IMR-90 (cell line): Measurements from ENCODE around the gene FXYD3. TPM values are rescaled to one million over a fixed set of nuclear protein-coding genes. Genes with fewer than 3 reads are reported as not detected.

Experiments used
- ATAC-seq: fragments of 200-7000 bp; cut with Tn5 transposase; 2 replicates; pipeline ENCODE4 v1.9.1; 2020; ENCODE audit warnings: low read depth, mild to moderate bottlenecking, moderate library complexity
- BruUV-seq: library from RNA; stranded (reverse); fragments of 400-500 nt; replicated peaks from 2 replicates; lab custom pipeline; 2021; lab: Mats Ljungman, UMichigan
- CTCF ChIA-PET: fragments of 300-600 bp; formaldehyde crosslinking; extraction: SDS; loops from one replicate; lab custom pipeline; 2021; ENCODE audit warnings: antibody characterized with exemption; lab: Yijun Ruan, JAX
- POLR2A ChIA-PET: fragments of 300-600 bp; sonication (Branson Sonifier 250); formaldehyde crosslinking; loops from one replicate; lab custom pipeline; 2022; ENCODE audit warnings: antibody characterized with exemption; ENCODE audit not compliant: unreplicated experiment; lab: Charles Lee
- DNase-seq: peaks from one replicate; pipeline ENCODE4 v3.0.0; 2013
- H2AFZ ChIP-seq: replicated peaks from 2 replicates; pipeline ENCODE3; 2013; ENCODE audit warnings: low read length, mild to moderate bottlenecking; ENCODE audit not compliant: poor library complexity
- H2AK5ac ChIP-seq: 2 replicates; pipeline ENCODE4 v1.6.1; 2013; ENCODE audit warnings: low read depth, low read length, inconsistent platforms
- H2AK9ac ChIP-seq: replicated peaks from 2 replicates; pipeline ENCODE3; 2013; ENCODE audit warnings: mild to moderate bottlenecking, low read depth, low read length, moderate library complexity; ENCODE audit not compliant: poor library complexity
- H2BK120ac ChIP-seq: 2 replicates; pipeline ENCODE4 v1.6.1; 2013; ENCODE audit warnings: low read depth, low read length, inconsistent platforms
- H2BK15ac ChIP-seq: 3 replicates; pipeline ENCODE4 v1.6.1; 2013; ENCODE audit warnings: low read depth, low read length, inconsistent platforms
- H2BK20ac ChIP-seq: 2 replicates; pipeline ENCODE4 v1.6.1; 2013; ENCODE audit warnings: low read depth, mild to moderate bottlenecking, inconsistent platforms, low read length, moderate library complexity
- H2BK5ac ChIP-seq: 2 replicates; pipeline ENCODE4 v1.6.1; 2013; ENCODE audit warnings: mild to moderate bottlenecking, low read depth, low read length, inconsistent platforms; ENCODE audit not compliant: poor library complexity, severe bottlenecking
- H3K14ac ChIP-seq: replicated peaks from 2 replicates; pipeline ENCODE4 v1.6.1; 2013; ENCODE audit warnings: low read depth, low read length, inconsistent platforms
- H3K18ac ChIP-seq: 2 replicates; pipeline ENCODE4 v1.6.1; 2013; ENCODE audit warnings: low read depth, low read length, control low read depth
- H3K23ac ChIP-seq: 2 replicates; pipeline ENCODE4 v1.6.1; 2013; ENCODE audit warnings: low read depth, low read length, inconsistent platforms
- H3K27ac ChIP-seq: 2 replicates; pipeline ENCODE4 v1.5.1; 2013; ENCODE audit warnings: mild to moderate bottlenecking, control low read depth, low read length; ENCODE audit not compliant: insufficient read depth
- H3K27me3 ChIP-seq: 2 replicates; pipeline ENCODE4 v1.6.1; 2013; ENCODE audit warnings: low read length; ENCODE audit not compliant: control insufficient read depth, insufficient read depth
- H3K36me3 ChIP-seq: 2 replicates; pipeline ENCODE4 v1.6.1; 2013; ENCODE audit warnings: low read length, mixed read lengths; ENCODE audit not compliant: control insufficient read depth, insufficient read depth
- H3K4ac ChIP-seq: 2 replicates; pipeline ENCODE4 v1.6.1; 2013; ENCODE audit warnings: low read depth, low read length, inconsistent platforms
- H3K4me1 ChIP-seq: 2 replicates; pipeline ENCODE4 v1.6.1; 2013; ENCODE audit warnings: low read length, mixed read lengths; ENCODE audit not compliant: control insufficient read depth, insufficient read depth
- H3K4me2 ChIP-seq: 2 replicates; pipeline ENCODE4 v1.6.1; 2013; ENCODE audit warnings: low read depth, mild to moderate bottlenecking, control low read depth, low read length, moderate library complexity
- H3K4me3 ChIP-seq: 2 replicates; pipeline ENCODE4 v1.5.1; 2013; ENCODE audit warnings: low read depth, mild to moderate bottlenecking, control low read depth, low read length, moderate library complexity; ENCODE audit not compliant: insufficient read depth
- H3K56ac ChIP-seq: 2 replicates; pipeline ENCODE4 v1.6.1; 2013; ENCODE audit warnings: low read length, inconsistent platforms; ENCODE audit not compliant: insufficient read depth; ENCODE audit errors: extremely low read depth
- H3K79me1 ChIP-seq, 2 experiments: 2 replicates each; pipeline ENCODE4 v1.6.1; 2013; ENCODE audit warnings: low read length in 2 of 2, inconsistent platforms in 1 of 2, low read depth in 1 of 2
- H3K9ac ChIP-seq: 2 replicates; pipeline ENCODE4 v1.6.1; 2013; ENCODE audit warnings: low read depth, low read length, control low read depth
- H3K9me1 ChIP-seq: 2 replicates; pipeline ENCODE4 v1.6.1; 2013; ENCODE audit warnings: low read length, inconsistent platforms; ENCODE audit not compliant: insufficient read depth
- H3K9me3 ChIP-seq: 2 replicates; pipeline ENCODE4 v1.6.1; 2013; ENCODE audit warnings: low read length; ENCODE audit not compliant: control insufficient read depth, insufficient read depth
- H4K20me1 ChIP-seq: 2 replicates; pipeline ENCODE4 v1.6.1; 2013; ENCODE audit warnings: low read length, inconsistent platforms; ENCODE audit not compliant: insufficient read depth
- H4K5ac ChIP-seq: 2 replicates; pipeline ENCODE4 v1.6.1; 2013; ENCODE audit warnings: mild to moderate bottlenecking, low read depth, low read length, control low read depth
- H4K8ac ChIP-seq, 2 experiments: 2 replicates each; pipeline ENCODE4 v1.6.1; 2013; ENCODE audit warnings: low read depth in 2 of 2, low read length in 2 of 2, control low read depth in 1 of 2, inconsistent platforms in 1 of 2
- H4K91ac ChIP-seq: 2 replicates; pipeline ENCODE4 v1.6.1; 2013; ENCODE audit warnings: low read depth, low read length, inconsistent platforms; ENCODE audit not compliant: insufficient read depth
- BHLHE40 ChIP-seq: fragments of 150-350 bp; IDR thresholded peaks from 2 replicates; pipeline ENCODE4 v1.6.1; 2016; ENCODE audit warnings: mild to moderate bottlenecking, low read depth, low read length
- CEBPB ChIP-seq: IDR thresholded peaks from 2 replicates; pipeline ENCODE4 v1.6.1; 2012; ENCODE audit warnings: low read depth, low read length, improper control_type of control experiment
- CHD1 ChIP-seq: IDR thresholded peaks from 2 replicates; pipeline ENCODE4 v1.6.1; 2012; ENCODE audit warnings: low read depth, low read length, improper control_type of control experiment
- CTCF ChIP-seq: conservative IDR thresholded peaks from 2 replicates; pipeline ENCODE4 v1.5.1; 2012; ENCODE audit warnings: mild to moderate bottlenecking, low read depth, low read length, improper control_type of control experiment
- ELK1 ChIP-seq: fragments of 150-350 bp; IDR thresholded peaks from 2 replicates; pipeline ENCODE4 v1.6.1; 2016; ENCODE audit warnings: low read depth, mild to moderate bottlenecking, low read length, moderate library complexity, borderline replicate concordance
- FOS ChIP-seq: fragments of 150-350 bp; IDR thresholded peaks from 2 replicates; pipeline ENCODE4 v1.6.1; 2016; ENCODE audit warnings: low read depth, low read length
- MAFK ChIP-seq: IDR thresholded peaks from 2 replicates; pipeline ENCODE4 v1.6.1; 2012; ENCODE audit warnings: low read depth, low read length, improper control_type of control experiment
- MAZ ChIP-seq: IDR thresholded peaks from 2 replicates; pipeline ENCODE4 v1.6.1; 2012; ENCODE audit warnings: low read depth, mild to moderate bottlenecking, low read length, improper control_type of control experiment, moderate library complexity, borderline replicate concordance
- MXI1 ChIP-seq: IDR thresholded peaks from 2 replicates; pipeline ENCODE4 v1.6.1; 2012; ENCODE audit warnings: low read depth, mild to moderate bottlenecking, low read length, moderate library complexity, borderline replicate concordance
- NFE2L2 ChIP-seq: fragments of 150-350 bp; IDR thresholded peaks from 2 replicates; pipeline ENCODE4 v1.6.1; 2016; ENCODE audit warnings: low read depth, mild to moderate bottlenecking, low read length
- POLR2A ChIP-seq: IDR thresholded peaks from 2 replicates; pipeline ENCODE4 v1.6.1; 2012; ENCODE audit warnings: mild to moderate bottlenecking, low read depth, low read length
- RAD21 ChIP-seq: IDR thresholded peaks from 2 replicates; pipeline ENCODE4 v1.6.1; 2012; ENCODE audit warnings: low read length, improper control_type of control experiment
- RCOR1 ChIP-seq: IDR thresholded peaks from 2 replicates; pipeline ENCODE4 v1.6.1; 2012; ENCODE audit warnings: mild to moderate bottlenecking, low read length, improper control_type of control experiment; ENCODE audit not compliant: insufficient replicate concordance
- RFX5 ChIP-seq: IDR thresholded peaks from 2 replicates; pipeline ENCODE4 v1.8.0; 2012; ENCODE audit warnings: low read depth, mild to moderate bottlenecking, low read length, moderate library complexity
- SMC3 ChIP-seq: fragments of 150-350 bp; IDR thresholded peaks from 2 replicates; pipeline ENCODE4 v1.6.1; 2016; ENCODE audit warnings: low read depth, mild to moderate bottlenecking, antibody characterized with exemption, low read length, moderate library complexity
- USF2 ChIP-seq: fragments of 150-350 bp; IDR thresholded peaks from 2 replicates; pipeline ENCODE4 v1.6.1; 2017; ENCODE audit warnings: mild to moderate bottlenecking, antibody characterized with exemption, low read length, low read depth
- WGBS, 2 experiments: methylation state at CpG; one replicate each; pipeline versions ENCODE4 v1.1.5 to v1.1.7; 2013; ENCODE audit warnings: missing lambda C conversion rate in 2 of 2; ENCODE audit not compliant: insufficient read length in 1 of 2; ENCODE audit errors: extremely low coverage in 2 of 2; 5-methylcytosine and 5-hydroxymethylcytosine counted together
- dilution Hi-C: fragments of 300-500 bp; cut with HindIII; formaldehyde crosslinking; loops from one replicate; pipeline ENCODE4 v1.14.3; 2018; ENCODE audit warnings: low sequenced_read_pairs; ENCODE audit not compliant: unreplicated experiment
- in situ Hi-C: fragments of 300-500 bp; cut with MboI; formaldehyde crosslinking; loops from 3 replicates; pipeline ENCODE4 v1.14.3; 2019; ENCODE audit warnings: low sequenced_read_pairs, inconsistent platforms, mixed read lengths
- intact Hi-C: fragments of 100-400 bp; cut with micrococcal nuclease; formaldehyde crosslinking; loops from 2 replicates; pipeline ENCODE4 v1.10.0; 2022
- polyA plus RNA-seq, 3 experiments: library from polyadenylated mRNA; depleted of rRNA; stranded (reverse); fragments of >200 nt; gene quantifications; 2 replicates each; pipeline ENCODE4 v1.2.3, GENCODE V29; 2012; ENCODE audit warnings: low replicate concordance in 1 of 3
- total RNA-seq: library from RNA; depleted of rRNA; stranded (reverse); fragments of >200 nt; gene quantifications from 2 replicates; pipeline ENCODE4 v1.2.3, GENCODE V29; 2012

Gene FXYD3
- total and polyA plus RNA-seq, 2 of the 4 experiments (the other 2 are of a cell fraction), result not detected

GRCh38 chr19:35117116-35117515 is 1.5 kb downstream of the FXYD3 start:
- TF ChIP-seq RCOR1 (no peak), CEBPB (no peak), MAZ (no peak), USF2 (no peak), SMC3 (no peak), NFE2L2 (no peak), CTCF (no peak), ELK1 (no peak), POLR2A (no peak), RFX5 (no peak), BHLHE40 (no peak), CHD1 (no peak), MAFK (no peak), MXI1 (no peak), FOS (no peak), RAD21 (no peak)
- POLR2A ChIA-PET, result no interaction called here

More at GRCh38 chr19:35117116-35117515, 1.5 kb downstream of the FXYD3 start:
- Histone ChIP-seq H3K79me1 (no peaks in the 10 kb centered on the region), H4K5ac (no peak overlapping the region), H3K9me3 (no peaks in the 10 kb centered on the region), H2BK120ac (no peak overlapping the region), H3K4me2 (no peak overlapping the region), H3K18ac (no peak overlapping the region), H3K4me3 (no peak overlapping the region), H2BK5ac (no peak overlapping the region), H3K27ac (no peak overlapping the region), H3K14ac (no peak overlapping the region), H2BK15ac (no peak overlapping the region), H3K4ac (no peak overlapping the region), H3K27me3 (peaks cover 24% of the 10 kb centered on the region), H3K23ac (no peak overlapping the region), H4K8ac (no peak overlapping the region), H3K4me1 (no peaks in the 10 kb centered on the region), H2AK5ac (no peak overlapping the region), H3K9ac (no peak overlapping the region), H2BK20ac (no peak overlapping the region), H2AK9ac (no peak overlapping the region), H3K36me3 (no peaks in the 10 kb centered on the region), H4K91ac (no peak overlapping the region), H3K9me1 (no peaks in the 10 kb centered on the region), H3K56ac (no peak overlapping the region), H4K20me1 (no peaks in the 10 kb centered on the region), H2AFZ (no peak overlapping the region)
- no peak for DNase-seq
- CTCF ChIA-PET, result interaction anchor here (1.1 kb wide), 1 partner anchor 27 kb away, joined by 3 read pairs; no protein-coding TSS in a partner anchor
- no peak for ATAC-seq
- BruUV-seq, result no TSS peak
- 71% methylated on average over 1 of the region's 8 CpGs; no CpG with 5 or more reads in 1 of the 2 experiments for WGBS, 2 experiments
- dilution Hi-C loops (no loop called here), intact Hi-C loops (no loop called here), in situ Hi-C loops (no loop called here)
